Activated gamma-delta T cell treated with Interleukin-2 at 50 U/mL for 16 hours (primary cell): ENCODE measurements around the gene KANK3.
A peak's percentile ranks its signal among the peaks of the same experiment; 100 is the strongest.
"Not testable (repeated sequence)": the region's sequence is repeated elsewhere in the genome, so short reads cannot be mapped to it uniquely, and the experiment has no call there.

Experiments
- DNase-seq: peaks from one replicate; pipeline ENCODE4 v3.0.0-alpha.2; 2020

The KANK3 gene

DNA sequence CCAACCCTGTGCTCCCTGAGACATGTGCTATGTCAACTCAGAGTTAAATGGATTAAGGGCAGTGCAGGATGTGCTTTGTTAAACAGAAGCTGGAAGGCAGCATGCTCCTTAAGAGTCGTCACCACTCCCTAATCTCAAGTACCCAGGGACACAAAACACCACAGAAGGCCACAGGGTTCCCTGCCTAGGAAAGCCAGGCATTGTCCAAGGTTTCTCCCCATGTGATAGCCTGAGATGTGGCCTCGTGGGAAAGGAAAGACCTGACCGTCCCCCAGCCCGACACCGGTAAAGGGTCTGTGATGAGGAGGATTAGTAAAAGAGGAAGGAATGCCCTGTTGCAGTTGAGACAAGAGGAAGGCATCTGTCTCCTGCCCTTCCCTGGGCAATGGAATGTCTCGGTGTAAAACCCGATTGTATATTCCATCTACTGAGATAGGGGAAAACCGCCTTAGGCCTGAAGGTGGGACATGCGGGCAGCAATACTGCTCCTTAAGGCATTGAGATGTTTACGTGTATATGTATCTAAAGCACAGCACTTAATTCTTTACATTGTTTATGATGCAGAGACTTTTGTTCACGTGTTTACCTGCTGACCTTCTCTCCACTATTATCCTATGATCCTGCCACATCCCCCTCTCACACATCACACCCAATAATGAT lies 28.0 kb downstream of the KANK3 start:
- DNase-seq = not testable (repeated sequence)

DNA sequence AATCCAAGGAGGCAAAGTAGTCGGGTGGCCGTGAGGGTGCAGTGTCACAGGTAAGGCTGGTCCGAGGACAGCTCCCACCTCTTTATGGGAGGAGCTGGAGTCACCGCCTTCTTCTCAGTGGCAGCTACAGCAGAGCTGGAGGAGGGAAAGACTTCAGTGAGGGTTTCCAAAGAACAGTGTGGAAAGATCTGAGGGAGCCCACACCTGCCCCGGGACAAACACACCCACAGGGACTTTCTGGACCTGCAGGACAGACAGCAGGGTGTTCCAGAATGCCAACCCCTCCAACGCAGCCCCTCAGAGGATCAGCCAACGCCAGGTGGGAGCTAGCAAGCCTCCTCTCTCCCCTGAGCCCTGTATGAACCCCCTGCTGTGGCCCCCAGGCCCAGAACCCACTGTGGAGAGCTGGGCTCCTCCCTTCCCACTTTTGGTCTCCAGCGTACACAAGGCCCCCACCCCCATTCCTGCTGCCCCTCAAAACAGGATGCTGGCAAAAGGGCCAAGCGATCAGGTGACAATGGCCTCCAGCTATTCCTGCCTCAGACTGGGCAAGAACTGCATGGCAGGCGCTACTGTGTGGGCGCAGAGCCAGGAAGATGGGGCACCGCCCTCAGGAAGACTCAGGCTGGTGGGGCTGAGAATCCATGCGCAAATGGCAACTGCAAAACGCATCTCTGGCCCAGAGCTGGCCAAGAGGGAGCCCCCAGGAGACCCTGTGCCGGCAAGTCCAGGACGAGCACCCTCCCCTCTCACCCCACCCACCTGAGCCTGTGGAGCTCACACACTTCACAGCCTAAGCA lies 31.4 kb downstream of the KANK3 start:
- DNase-seq = no peak

DNA sequence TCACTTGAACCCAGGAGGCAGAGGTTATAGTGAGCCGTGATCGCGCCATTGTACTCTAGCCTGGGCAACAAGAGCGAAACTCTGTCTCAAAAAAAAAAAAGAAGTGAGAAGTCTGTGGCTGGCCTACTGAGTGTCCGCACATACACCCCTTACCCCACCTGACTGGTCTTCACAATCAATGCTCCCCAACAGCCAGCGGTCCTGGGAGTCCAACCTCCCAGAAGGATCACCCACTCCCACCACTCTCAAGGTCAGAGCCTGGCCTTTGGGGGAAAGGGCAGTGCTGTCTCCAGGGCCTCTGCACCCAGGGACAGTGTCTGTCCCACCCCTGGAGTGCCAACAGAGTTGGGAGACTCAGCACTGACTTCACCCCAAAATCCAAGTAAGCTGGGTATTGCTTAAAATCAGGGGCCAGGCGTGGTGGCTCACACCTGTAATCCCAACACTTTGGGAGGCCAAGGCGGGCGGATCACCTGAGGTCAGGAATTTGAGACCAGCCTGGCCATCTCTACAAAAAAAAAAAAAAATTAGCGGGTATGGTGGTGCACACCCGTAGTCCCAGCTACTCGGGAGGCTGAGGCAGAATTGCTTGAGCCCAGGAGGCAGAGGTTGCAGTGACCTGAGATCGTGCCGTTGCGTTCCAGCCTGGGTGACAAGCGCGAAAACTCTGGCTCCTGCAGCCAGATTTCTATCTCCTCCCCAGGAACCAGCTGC lies 32.6 kb downstream of the KANK3 start:
- DNase-seq = no peak

DNA sequence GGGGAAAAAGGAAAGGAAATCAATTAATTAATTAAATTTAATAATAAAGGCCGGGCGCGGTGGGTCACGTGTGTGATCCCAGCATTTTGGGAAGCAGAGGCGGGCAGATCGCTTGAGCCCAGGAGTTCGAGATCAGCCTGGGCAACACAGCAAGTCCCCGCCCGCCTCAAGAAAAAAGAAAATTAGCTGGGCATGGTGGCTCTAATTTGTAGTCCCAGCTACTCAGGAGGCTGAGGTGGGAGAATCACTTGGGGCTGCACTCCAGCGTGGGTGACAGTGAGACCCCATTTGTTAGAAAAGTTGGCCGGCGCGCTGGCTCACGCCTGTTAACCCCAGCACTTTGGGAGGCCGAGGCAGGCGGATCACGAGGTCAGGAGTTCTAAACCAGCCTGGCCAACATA lies 34.2 kb downstream of the KANK3 start:
- DNase-seq = no peak

DNA sequence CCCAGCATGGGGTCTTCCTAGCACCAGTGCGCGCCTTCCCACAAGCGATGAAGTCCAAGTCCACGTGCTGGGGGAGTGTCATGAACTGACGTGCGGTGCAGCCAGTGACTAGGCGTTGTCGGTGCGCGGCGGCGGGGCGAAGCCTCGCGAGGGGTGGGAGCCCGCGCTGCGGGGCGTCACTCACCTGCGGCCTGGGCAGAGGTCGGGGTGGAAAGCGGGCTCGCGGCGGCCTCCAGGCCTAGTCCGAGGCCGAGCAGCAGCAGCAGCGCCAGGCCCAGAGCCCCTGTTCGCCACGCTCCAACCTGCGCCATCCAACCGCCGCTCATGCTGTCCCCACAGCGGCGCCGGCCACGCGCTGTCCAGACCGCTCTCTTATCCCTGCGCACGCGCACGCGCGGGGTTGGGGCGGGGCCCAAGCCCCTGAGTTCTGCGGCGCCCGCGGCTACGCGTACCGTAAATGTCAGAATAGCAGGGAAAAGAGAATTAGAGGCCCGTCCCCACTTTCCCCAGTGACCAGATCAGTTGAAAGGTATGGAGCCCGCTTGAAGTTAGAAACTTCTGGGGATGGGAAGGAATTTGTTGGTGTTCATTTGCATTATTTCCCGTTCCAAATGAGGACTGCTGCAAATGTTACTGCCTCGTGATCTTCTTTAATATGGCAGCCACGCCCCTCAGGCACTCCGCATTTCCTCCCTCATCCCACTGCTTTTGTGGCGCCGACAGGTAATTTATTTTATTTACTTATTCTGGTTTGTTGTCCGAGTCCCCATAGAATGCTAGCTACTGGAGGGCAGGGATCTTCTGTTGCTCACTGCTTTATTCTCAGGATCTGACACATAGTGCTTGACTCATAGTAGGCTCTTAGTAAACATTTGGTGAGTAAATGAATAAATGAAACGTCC lies 34.8 kb downstream of the KANK3 start, which contains the start of gene CD320:
CD320 (minus strand) TSS at position 394 of the 902 bp plus-strand sequence; CDS start at position 326, 68 bp downstream.
- peak; percentile 81 for DNase-seq

DNA sequence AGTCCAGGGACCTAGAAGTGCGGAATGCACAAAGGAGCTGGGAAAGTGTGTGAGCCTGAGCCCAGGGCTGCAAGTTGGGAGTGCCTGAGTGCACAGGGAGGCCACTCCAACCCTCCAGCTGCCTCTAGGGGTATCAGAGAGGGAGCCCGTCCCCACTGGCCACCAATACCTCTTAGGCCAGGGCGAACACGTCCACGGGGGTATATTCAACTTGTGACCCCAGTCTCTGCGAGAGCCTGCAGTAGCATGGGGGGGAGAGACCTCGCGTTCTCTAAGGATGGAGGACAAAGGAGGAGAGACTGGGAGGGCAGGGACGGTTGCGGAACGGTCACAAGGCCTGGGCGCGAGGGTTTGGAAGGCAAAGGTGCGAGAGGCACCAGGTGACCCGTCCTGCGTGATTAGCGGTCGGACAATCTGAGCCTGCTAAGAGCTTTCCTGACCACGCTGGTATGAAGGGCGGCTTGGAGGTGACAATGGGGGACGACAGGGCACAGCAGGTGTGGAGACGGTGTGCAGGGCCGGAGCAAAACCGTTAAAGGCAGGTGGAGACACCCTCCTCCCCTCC lies 35.6 kb downstream of the KANK3 start:
- DNase-seq = no peak

DNA sequence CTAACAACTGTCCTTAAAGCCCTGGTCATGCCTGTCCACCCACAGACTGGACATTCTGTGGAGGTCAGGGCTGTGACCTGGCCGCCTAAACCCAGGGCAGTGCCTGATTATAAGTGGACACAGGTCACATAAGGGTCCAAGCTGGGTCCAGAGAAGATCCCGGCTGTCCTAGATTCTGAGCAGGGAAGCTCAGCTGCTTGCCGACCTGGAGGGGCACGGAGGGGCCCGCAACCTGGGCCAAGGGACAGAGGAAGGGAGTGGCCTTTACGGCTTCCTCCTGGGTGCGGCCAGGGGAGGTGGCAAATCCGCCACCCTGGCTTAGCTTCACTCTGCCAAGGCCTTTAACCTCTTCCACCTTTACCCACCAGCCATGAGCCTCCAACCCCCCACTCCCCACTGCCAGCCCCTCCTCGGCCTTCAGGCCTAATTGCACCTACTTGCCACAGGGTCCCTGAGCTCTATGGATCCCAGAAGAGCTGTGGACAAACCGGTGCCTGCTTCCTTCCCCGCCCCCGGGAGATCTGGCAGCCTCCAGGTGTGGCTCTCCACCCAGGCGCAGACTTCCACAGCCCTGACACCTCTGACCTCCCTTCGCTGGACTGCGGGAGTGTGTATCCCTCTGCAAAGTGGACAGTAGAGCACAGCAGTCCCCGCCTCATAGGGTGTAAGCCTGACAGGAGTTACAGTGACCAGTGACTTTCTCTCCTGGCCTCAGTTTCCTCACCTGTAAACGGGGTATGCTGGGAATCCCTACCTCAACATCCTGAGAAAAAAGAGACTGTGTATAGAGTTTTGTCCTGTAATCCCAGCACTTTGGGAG lies 36.6 kb downstream of the KANK3 start:
- no peak for DNase-seq

DNA sequence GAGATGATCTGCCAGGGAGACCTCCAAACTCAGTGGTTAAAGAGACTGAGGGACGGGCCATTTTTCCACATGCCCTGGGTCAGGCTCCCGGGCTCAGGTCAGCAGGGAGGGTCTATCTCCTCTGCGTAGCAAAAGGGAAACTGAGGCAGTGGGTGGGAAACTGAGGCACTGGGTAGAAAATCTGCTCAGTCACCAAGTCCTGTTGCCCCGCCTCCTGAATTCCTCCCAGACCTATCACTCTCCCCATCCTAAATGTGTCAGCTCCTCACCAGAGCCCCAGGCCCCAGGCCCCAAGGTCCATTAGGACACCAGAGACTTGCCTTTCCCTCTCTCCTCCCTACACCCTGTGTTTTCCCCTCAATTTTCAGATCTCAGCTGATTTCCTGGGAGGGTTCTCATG lies 37.3 kb downstream of the KANK3 start:
- DNase-seq = no peak

DNA sequence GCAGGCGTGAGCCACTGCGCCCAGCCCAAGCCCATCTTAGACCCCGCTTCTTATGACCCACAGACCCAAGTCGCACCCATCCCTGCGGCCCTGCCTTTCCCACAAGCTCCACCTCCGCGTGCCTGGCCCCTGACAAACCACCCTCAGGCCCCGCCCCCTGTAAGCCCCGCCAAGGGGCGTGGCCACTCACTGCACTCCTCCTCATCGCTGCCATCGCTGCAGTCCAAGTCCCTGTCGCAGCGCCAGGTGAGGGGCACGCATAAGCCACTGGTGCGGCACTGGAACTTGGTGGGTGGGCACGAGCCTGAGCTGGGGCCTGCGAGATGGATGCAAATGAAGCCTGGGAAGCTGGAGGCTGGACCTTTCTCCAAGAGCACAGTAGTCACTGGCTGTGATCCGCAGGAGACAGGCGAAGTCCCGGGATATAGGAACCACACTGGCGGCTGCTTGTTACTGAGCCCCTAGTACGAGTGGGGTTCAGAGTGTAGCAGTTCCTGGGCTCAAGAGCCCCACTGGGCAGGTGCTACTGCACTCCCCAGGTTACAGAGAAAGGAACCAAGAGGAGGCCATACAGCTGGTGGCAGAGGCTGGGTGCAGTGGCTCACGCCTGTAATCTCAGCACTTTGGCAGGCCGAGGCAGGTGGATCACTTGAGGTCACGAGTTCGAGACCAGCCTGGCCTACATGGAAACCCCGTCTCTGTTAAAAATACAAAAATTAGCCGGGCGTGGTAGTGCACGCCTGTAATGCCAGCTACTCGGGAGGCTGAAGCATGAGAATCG lies 38.0 kb downstream of the KANK3 start:
- no peak for DNase-seq

DNA sequence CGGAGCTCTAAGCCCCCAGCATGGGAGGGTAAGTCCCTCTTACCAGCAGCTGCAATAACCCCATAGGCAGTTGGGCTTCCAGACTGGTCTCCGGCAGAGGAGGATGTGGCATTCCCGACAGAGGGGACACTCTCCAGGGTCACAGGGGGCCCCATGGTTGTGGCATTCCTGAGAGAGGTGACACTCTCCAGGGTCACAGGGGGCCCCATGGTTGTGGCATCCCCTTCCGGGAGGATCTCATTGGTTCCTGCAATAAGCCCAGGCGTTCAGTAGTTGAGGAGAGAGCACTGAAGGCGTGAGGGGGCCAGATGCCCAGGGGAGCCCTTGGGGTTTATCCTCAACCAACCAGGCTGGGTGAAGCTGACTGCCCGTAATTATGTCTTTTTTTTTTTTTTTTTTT lies 40.3 kb downstream of the KANK3 start:
- DNase-seq = no peak

DNA sequence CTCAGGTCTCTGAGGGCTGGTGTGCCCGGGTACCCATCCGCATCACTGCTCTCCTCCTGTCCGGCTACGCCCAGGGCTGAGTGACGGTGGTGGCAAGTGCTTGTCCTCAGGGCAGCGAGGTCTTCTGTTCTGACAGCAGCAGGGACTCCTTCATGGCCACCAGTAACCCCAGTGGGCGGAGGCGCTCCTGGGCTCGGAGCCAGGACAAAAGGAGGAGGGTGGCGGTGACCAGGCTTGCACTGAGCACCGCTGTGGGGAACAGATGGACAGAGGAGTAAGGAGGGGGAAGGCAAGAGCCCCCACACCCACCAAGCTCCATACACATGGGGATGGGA lies 40.7 kb downstream of the KANK3 start:
- peak; percentile 3 for DNase-seq

DNA sequence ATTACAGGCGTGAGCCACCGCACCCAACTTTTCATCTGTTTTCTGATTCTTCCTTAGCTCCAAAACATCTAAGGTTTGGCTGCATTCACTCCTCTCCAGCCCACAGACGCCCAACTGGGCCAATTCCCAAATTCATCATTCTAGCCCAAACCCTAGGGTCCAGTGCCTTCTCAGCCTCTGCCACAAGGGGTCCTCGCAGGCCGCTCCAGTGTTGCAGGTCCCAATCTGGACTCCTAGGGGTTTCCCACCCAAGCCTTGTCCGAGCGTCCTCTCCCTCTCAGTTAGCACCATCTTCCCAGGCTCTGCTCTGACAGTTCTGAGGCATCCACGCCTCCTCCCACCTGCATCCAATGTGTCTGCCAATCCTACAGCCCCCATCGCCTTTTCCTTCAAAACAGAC lies 51.7 kb downstream of the KANK3 start:
- DNase-seq = not testable (repeated sequence)

DNA sequence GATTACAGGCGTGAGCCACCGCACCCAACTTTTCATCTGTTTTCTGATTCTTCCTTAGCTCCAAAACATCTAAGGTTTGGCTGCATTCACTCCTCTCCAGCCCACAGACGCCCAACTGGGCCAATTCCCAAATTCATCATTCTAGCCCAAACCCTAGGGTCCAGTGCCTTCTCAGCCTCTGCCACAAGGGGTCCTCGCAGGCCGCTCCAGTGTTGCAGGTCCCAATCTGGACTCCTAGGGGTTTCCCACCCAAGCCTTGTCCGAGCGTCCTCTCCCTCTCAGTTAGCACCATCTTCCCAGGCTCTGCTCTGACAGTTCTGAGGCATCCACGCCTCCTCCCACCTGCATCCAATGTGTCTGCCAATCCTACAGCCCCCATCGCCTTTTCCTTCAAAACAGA lies 66.6 kb downstream of the KANK3 start:
- DNase-seq = not testable (repeated sequence)
